Endothelial cell of umbilical vein (primary cell): ENCODE measurements around the gene GLCE. TPM values are rescaled to one million over a fixed set of nuclear protein-coding genes. Genes with fewer than 3 reads are reported as not detected.

Experiments
- BruUV-seq: library from RNA; stranded (reverse); fragments of 400-500 nt; replicated peaks from 2 replicates; lab custom pipeline; 2021; lab: Mats Ljungman, UMichigan
- CTCF ChIA-PET: fragments of 300-600, 350-600 bp; sonication (Branson Sonifier 250); formaldehyde crosslinking; loops from one replicate; lab custom pipeline; 2021; ENCODE audit warnings: antibody characterized with exemption, inconsistent platforms; lab: Charles Lee
- POLR2A ChIA-PET: fragments of 300-600, 350-600 bp; sonication (Branson Sonifier 250); formaldehyde crosslinking; loops from one replicate; lab custom pipeline; 2021; ENCODE audit warnings: antibody characterized with exemption, inconsistent platforms; lab: Charles Lee
- DNase-seq: peaks from one replicate; pipeline ENCODE4 v3.0.0-alpha.2; 2011; ENCODE audit warnings: low read depth, low spot score
- FAIRE-seq: peaks from 2 replicates; lab custom pipeline; 2011; peaks lifted over from hg19 to GRCh38; lab: Jason Lieb, UNC
- H2AFZ ChIP-seq: 2 replicates; pipeline ENCODE4 v1.6.0; 2012; ENCODE audit warnings: low read depth, low read length, control low read depth, inconsistent platforms
- H3K27ac ChIP-seq: 2 replicates; pipeline ENCODE4 v1.5.1; 2011; ENCODE audit warnings: low read depth, mild to moderate bottlenecking, control low read depth, low read length, moderate library complexity; ENCODE audit not compliant: insufficient read depth
- H3K27me3 ChIP-seq, 2 experiments: 2 replicates each; pipeline versions ENCODE4 v1.6.0 to v1.6.1; 2011; ENCODE audit warnings: low read length in 2 of 2, mixed read lengths in 1 of 2; ENCODE audit not compliant: control insufficient read depth in 2 of 2, insufficient read depth in 2 of 2
- H3K36me3 ChIP-seq, 2 experiments: 2 replicates in 1 of 2; 3 replicates in 1 of 2; pipeline ENCODE4 v1.5.1; 2011; ENCODE audit warnings: low read length in 2 of 2, mild to moderate bottlenecking in 1 of 2, moderate library complexity in 1 of 2; ENCODE audit not compliant: control insufficient read depth in 2 of 2, insufficient read depth in 2 of 2; ENCODE audit errors: extremely low read depth in 1 of 2
- H3K4me1 ChIP-seq: 3 replicates; pipeline ENCODE4 v1.5.1; 2011; ENCODE audit warnings: mild to moderate bottlenecking, low read length; ENCODE audit not compliant: control insufficient read depth, insufficient read depth; ENCODE audit errors: extremely low read depth
- H3K4me2 ChIP-seq: 2 replicates; pipeline ENCODE4 v1.6.1; 2011; ENCODE audit warnings: low read length, control low read depth, mixed read lengths; ENCODE audit not compliant: insufficient read depth
- H3K4me3 ChIP-seq, 3 experiments: fragments of 200-600 bp in 1 of 3; sonication (generic), shearing (Covaris generic) in 1 of 3; replicated peaks in 1 of 3; 2 replicates each; pipeline ENCODE4 v1.5.1; 2011 to 2016; ENCODE audit warnings: control low read depth in 3 of 3, low read length in 3 of 3, mild to moderate bottlenecking in 2 of 3, inconsistent platforms in 1 of 3, low read depth in 1 of 3, moderate library complexity in 1 of 3; ENCODE audit not compliant: insufficient read depth in 1 of 3
- H3K79me2 ChIP-seq: 2 replicates; pipeline ENCODE4 v1.6.0; 2012; ENCODE audit warnings: low read length, inconsistent platforms; ENCODE audit not compliant: control insufficient read depth, insufficient read depth
- H3K9ac ChIP-seq: replicated peaks from 2 replicates; pipeline ENCODE3; 2011; ENCODE audit warnings: low read length, control low read depth; ENCODE audit not compliant: insufficient read depth; ENCODE audit errors: extremely low read depth
- H3K9me1 ChIP-seq: replicated peaks from 3 replicates; pipeline ENCODE4 v1.6.0; 2011; ENCODE audit warnings: mild to moderate bottlenecking, low read length; ENCODE audit not compliant: control insufficient read depth, insufficient read depth; ENCODE audit errors: extremely low read depth
- H3K9me3 ChIP-seq: replicated peaks from 2 replicates; pipeline ENCODE4 v1.5.1; 2012; ENCODE audit warnings: low read length, inconsistent platforms; ENCODE audit not compliant: control insufficient read depth, insufficient read depth
- H4K20me1 ChIP-seq: replicated peaks from 2 replicates; pipeline ENCODE3; 2011; ENCODE audit warnings: mild to moderate bottlenecking, low read length; ENCODE audit not compliant: control insufficient read depth, insufficient read depth; ENCODE audit errors: extremely low read depth
- CTCF ChIP-seq, 2 donors: IDR thresholded peaks; 1 replicate in 1 of 2; 2 replicates in 1 of 2; pipeline ENCODE4 v1.5.1; 2011; ENCODE audit warnings: low read length in 2 of 2, mild to moderate bottlenecking in 2 of 2, moderate library complexity in 2 of 2, control low read depth in 1 of 2, inconsistent platforms in 1 of 2, low read depth in 1 of 2; ENCODE audit not compliant: insufficient read depth in 1 of 2; ENCODE audit errors: extremely low read depth in 1 of 2
- EZH2 ChIP-seq: IDR thresholded peaks from 2 replicates; pipeline ENCODE4 v1.6.1; 2012; ENCODE audit warnings: borderline replicate concordance, low read depth, mild to moderate bottlenecking, moderate library complexity, low read length, inconsistent platforms; ENCODE audit not compliant: severe bottlenecking
- FOS ChIP-seq: IDR thresholded peaks from 2 replicates; pipeline ENCODE4 v1.6.1; 2011; ENCODE audit warnings: mild to moderate bottlenecking, low read length, moderate library complexity, borderline replicate concordance; ENCODE audit not compliant: insufficient read depth
- GATA2 ChIP-seq: IDR thresholded peaks from 2 replicates; pipeline ENCODE4 v1.7.0; 2011; ENCODE audit warnings: low read depth, mild to moderate bottlenecking, moderate library complexity, mixed read lengths, low read length; ENCODE audit not compliant: insufficient read length, insufficient read depth
- JUN ChIP-seq: IDR thresholded peaks from 2 replicates; pipeline ENCODE4 v1.6.1; 2011; ENCODE audit warnings: borderline replicate concordance, low read depth; ENCODE audit not compliant: insufficient read length, insufficient read depth
- MAX ChIP-seq: IDR thresholded peaks from 2 replicates; pipeline ENCODE4 v1.6.1; 2011; ENCODE audit not compliant: insufficient read depth, insufficient read length
- MYC ChIP-seq: IDR thresholded peaks from one replicate; pipeline ENCODE4 v1.6.1; 2011; ENCODE audit warnings: mild to moderate bottlenecking, low read depth, low read length
- POLR2A ChIP-seq: IDR thresholded peaks from 2 replicates; pipeline ENCODE4 v1.6.1; 2012; ENCODE audit warnings: low read depth, mild to moderate bottlenecking, control low read depth, low read length
- POLR2AphosphoS5 ChIP-seq: IDR thresholded peaks from 2 replicates; pipeline ENCODE4 v1.6.1; 2012; ENCODE audit warnings: low read depth, mild to moderate bottlenecking, control low read depth, low read length, moderate library complexity; ENCODE audit not compliant: insufficient read depth
- dilution Hi-C: fragments of 300-500 bp; cut with MboI; formaldehyde crosslinking; loops from one replicate; pipeline ENCODE4 v1.15.0; 2019; ENCODE audit warnings: low sequenced_read_pairs; ENCODE audit not compliant: extremely low pct_ligation_motif_present
- intact Hi-C: fragments of 100-400 bp; cut with micrococcal nuclease; formaldehyde crosslinking; loops from one replicate; pipeline ENCODE4 v1.10.0; 2022
- polyA plus RNA-seq, 4 experiments: library from polyadenylated mRNA; depleted of rRNA in 3 of 4; stranded (reverse) in 3 of 4; unstranded in 1 of 4; fragments of >200 nt; gene quantifications; 2 replicates each; pipeline versions ENCODE4 v1.2.1 to v1.2.3, GENCODE V29; 2011 to 2012; ENCODE audit warnings: missing spikeins in 1 of 4
- total RNA-seq: library from RNA; stranded (reverse); gene quantifications from 2 replicates; pipeline ENCODE4 v1.2.3, GENCODE V29; 2021

GLCE gene
- total and polyA plus RNA-seq, 2 donors (not counting 3 experiments of a cell fraction or from before 2014, with no cell fraction given) = 48.1 to 86.6 TPM

- ChIA-PET CTCF (interaction anchor here (0.7 kb wide), 1 partner anchor 10 kb away, joined by 3 read pairs; no protein-coding TSS in a partner anchor), POLR2A (no interaction called here)
These were observed 153.1 kb downstream of the GLCE start for GRCh38 chr15:69313432-69314000.

More at GRCh38 chr15:69313432-69314000, 153.1 kb downstream of the GLCE start:
- H3K79me2 ChIP-seq = no peaks in the 10 kb centered on the region
- dilution Hi-C loops (no loop called here), intact Hi-C loops (no loop called here)
- no peaks in the 10 kb centered on the region for H3K27me3 ChIP-seq
- no peak overlapping the region for H3K4me2 ChIP-seq
- no peaks in the 10 kb centered on the region for H3K4me1 ChIP-seq
- H3K4me3 ChIP-seq = no peak overlapping the region
- FAIRE-seq = no peak
- no peak overlapping the region for H3K27ac ChIP-seq
- no TSS peak for BruUV-seq
- no peaks in the 10 kb centered on the region for H4K20me1 ChIP-seq
- TF ChIP-seq POLR2A = no peak
- TF ChIP-seq MYC = no peak
- TF ChIP-seq POLR2AphosphoS5 = no peak
- no peak for TF ChIP-seq CTCF (IDR thresholded peaks at IDR 0.05; ENCODE audit: extremely low read depth in 1 of 2, insufficient read depth in 1 of 2, low read depth in 1 of 2, low read length in 2 of 2)
- TF ChIP-seq FOS = no peak
- no peak for TF ChIP-seq GATA2
- no peak for TF ChIP-seq EZH2
- TF ChIP-seq MAX = no peak
- no peak for TF ChIP-seq JUN
- H3K9ac ChIP-seq = no peak overlapping the region
- DNase-seq = no peak
- H3K9me1 ChIP-seq = no peaks in the 10 kb centered on the region
- H3K36me3 ChIP-seq = no peaks in the 10 kb centered on the region
- no peaks in the 10 kb centered on the region for H3K9me3 ChIP-seq
- H2AFZ ChIP-seq = no peak overlapping the region
